Measurements from ENCODE around the gene CEP112.

CEP112 gene

GRCh38 chr17:65593855-65594845 is 597.8 kb downstream of the CEP112 start:
- no peak for DNase-seq (ENCODE audit: low spot score)

DNA sequence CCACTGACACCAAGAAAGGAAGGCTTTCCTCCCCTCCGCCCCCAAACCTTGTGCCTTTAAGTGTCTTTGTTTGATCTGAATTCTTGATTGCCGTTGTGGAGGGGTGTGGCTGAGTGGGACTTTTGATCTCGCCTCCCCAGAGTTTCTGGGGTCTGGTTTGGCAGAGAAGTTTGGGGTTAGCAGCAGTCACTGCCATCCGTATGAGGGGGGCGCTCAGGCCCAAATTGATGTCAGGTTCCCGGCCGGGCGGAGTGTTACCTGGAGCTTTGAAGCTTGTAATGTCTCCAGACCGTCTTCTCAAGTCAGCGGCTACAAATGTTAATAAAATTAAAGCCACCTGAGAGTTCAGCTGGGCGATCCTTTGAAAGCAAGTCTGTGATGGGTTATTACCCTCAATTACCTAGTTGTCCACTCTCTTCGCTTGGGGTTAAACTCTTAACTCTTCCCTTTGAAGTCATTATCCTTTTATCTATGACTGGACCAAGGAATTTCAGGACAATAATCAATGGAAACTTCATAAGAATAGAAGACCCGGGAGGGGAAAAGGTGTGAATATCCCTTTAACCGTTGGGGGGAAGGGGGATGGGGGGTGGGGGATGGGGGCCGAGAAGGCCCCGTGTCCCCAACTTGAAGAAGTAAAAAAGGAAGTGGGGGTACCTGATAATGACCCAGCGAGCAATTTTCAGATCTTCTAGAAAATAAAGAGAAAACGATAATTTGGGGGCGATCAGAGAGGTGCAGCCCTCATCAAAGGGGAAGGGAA is 598.7 kb downstream of the CEP112 start:
- no peak for DNase-seq (ENCODE audit: low spot score)

GRCh38 chr17:65592125-65592965 is 599.6 kb downstream of the CEP112 start:
- no peak for DNase-seq (ENCODE audit: low spot score)

DNA sequence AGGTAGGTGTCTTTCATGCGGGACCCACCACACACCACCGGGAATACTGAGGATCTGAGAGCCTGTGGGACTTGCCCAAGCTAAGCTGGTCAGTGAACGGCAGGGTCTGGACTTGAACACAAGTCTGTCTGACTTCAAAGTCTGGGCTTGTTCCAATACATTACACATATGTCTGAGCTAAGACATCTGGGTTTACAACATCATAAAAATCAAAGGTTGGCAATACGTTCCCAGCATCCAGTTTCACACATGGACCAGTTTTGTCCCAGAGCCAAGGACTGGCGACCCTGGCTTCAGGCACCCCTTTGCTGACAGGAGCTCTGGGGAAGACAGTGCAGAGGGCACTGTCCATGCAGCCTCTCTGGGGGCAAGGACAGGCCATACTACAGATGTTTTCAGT is 602.6 kb downstream of the CEP112 start:
- no peak for DNase-seq (ENCODE audit: low spot score)

- no peak for DNase-seq (ENCODE audit: low spot score)
Observed at GRCh38 chr17:65588181-65588808, 603.6 kb downstream of the CEP112 start.

GRCh38 chr17:65587534-65588180 is 604.3 kb downstream of the CEP112 start:
- DNase-seq (ENCODE audit: low spot score): no peak

GRCh38 chr17:65586899-65587298 is 605.0 kb downstream of the CEP112 start:
- no peak for DNase-seq (ENCODE audit: low spot score)
